ENCODE data around the gene PRDM13. TPM values are rescaled to one million over a fixed set of nuclear protein-coding genes. Genes with fewer than 3 reads are reported as not detected.

The PRDM13 gene
- total RNA-seq, 1 experiment from 2014 or later: 0.11 TPM

GRCh38 chr6:99588618-99589289 lies 17.9 kb upstream of the PRDM13 start:
- no peak for TF ChIP-seq CREB1 (CRISPR knock-in tag; IDR thresholded peaks at IDR 0.05)
- no peak for TF ChIP-seq GRHL2 (CRISPR knock-in tag; IDR thresholded peaks at IDR 0.05; ENCODE audit: insufficient replicate concordance, severe bottlenecking)
- TF ChIP-seq TEAD4 (CRISPR knock-in tag; IDR thresholded peaks at IDR 0.05): no peak
- no peak for TF ChIP-seq JAZF1 (CRISPR knock-in tag; IDR thresholded peaks at IDR 0.05)
- TF ChIP-seq, protein P1, sequence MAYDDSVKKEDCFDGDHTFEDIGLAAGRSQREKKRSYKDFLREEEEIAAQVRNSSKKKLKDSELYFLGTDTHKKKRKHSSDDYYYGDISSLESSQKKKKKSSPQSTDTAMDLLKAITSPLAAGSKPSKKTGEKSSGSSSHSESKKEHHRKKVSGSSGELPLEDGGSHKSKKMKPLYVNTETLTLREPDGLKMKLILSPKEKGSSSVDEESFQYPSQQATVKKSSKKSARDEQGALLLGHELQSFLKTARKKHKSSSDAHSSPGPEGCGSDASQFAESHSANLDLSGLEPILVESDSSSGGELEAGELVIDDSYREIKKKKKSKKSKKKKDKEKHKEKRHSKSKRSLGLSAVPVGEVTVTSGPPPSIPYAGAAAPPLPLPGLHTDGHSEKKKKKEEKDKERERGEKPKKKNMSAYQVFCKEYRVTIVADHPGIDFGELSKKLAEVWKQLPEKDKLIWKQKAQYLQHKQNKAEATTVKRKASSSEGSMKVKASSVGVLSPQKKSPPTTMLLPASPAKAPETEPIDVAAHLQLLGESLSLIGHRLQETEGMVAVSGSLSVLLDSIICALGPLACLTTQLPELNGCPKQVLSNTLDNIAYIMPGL (CRISPR knock-in tag; IDR thresholded peaks at IDR 0.05): peak; percentile 87
- no peak for TF ChIP-seq NR1H2 (CRISPR knock-in tag; IDR thresholded peaks at IDR 0.05)
- no peak for TF ChIP-seq ATF6 (CRISPR knock-in tag; IDR thresholded peaks at IDR 0.05)
- TF ChIP-seq JUN (CRISPR knock-in tag; IDR thresholded peaks at IDR 0.05): no peak
- TF ChIP-seq ZNF423 (CRISPR knock-in tag; IDR thresholded peaks at IDR 0.05): peak; percentile 63
- no peak for TF ChIP-seq TEAD1 (CRISPR knock-in tag; IDR thresholded peaks at IDR 0.05)
- TF ChIP-seq, protein P2, sequence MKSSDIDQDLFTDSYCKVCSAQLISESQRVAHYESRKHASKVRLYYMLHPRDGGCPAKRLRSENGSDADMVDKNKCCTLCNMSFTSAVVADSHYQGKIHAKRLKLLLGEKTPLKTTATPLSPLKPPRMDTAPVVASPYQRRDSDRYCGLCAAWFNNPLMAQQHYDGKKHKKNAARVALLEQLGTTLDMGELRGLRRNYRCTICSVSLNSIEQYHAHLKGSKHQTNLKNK (CRISPR knock-in tag; IDR thresholded peaks at IDR 0.05): no peak
- TF ChIP-seq FOXP4 (CRISPR knock-in tag; IDR thresholded peaks at IDR 0.05): no peak
- TF ChIP-seq AR (CRISPR knock-in tag; IDR thresholded peaks at IDR 0.05): no peak
- no peak for TF ChIP-seq FOXJ3 (CRISPR knock-in tag; IDR thresholded peaks at IDR 0.05; ENCODE audit: borderline replicate concordance)
- TF ChIP-seq EMX1 (CRISPR knock-in tag; IDR thresholded peaks at IDR 0.05): no peak
- 0 out of 2 replicates have a peak, but pooled peaks have one; percentile 18 for TF ChIP-seq ATF1 (CRISPR knock-in tag; IDR thresholded peaks at IDR 0.05)
- no peak for TF ChIP-seq E2F5 (CRISPR knock-in tag; IDR thresholded peaks at IDR 0.05)
- TF ChIP-seq GABPB1 (CRISPR knock-in tag; IDR thresholded peaks at IDR 0.05): no peak
- 0 out of 2 replicates have a peak, but pooled peaks have one; percentile 49 for TF ChIP-seq ZNF232 (CRISPR knock-in tag; IDR thresholded peaks at IDR 0.05)
- TF ChIP-seq FOXK1 (CRISPR knock-in tag; IDR thresholded peaks at IDR 0.05): no peak
- TF ChIP-seq ETV6 (CRISPR knock-in tag; IDR thresholded peaks at IDR 0.05): peak; percentile 65; the same call in 1 of the 2 replicates
- no peak for TF ChIP-seq RORB (CRISPR knock-in tag; IDR thresholded peaks at IDR 0.05)
- TF ChIP-seq ATF2 (CRISPR knock-in tag; IDR thresholded peaks at IDR 0.05; ENCODE audit: borderline replicate concordance, low read depth): no peak
- Mint-ChIP-seq H3K27ac (no peak overlapping the region), H3K4me1 (peaks cover 20% of the 10 kb centered on the region), H3K36me3 (no peaks in the 10 kb centered on the region), H3K27me3 (ENCODE audit: low read depth) (peaks cover 92% of the 10 kb centered on the region), H3K4me3 (peak overlapping the region; percentile 73), H3K9me3 (no peaks in the 10 kb centered on the region)
- DNase-seq (ENCODE audit: low spot score): peak; percentile 88
- peak; percentile 80 for ATAC-seq
- ChIA-PET CTCF (interaction anchor here (0.6 to 2.5 kb wide), 12 partner anchors 16 to 279 kb away, joined by 3 to 34 read pairs (median 4); partner anchors contain the start of genes CCNC and PRDM13), POLR2A (interaction anchor here (0.6 to 2.1 kb wide), 4 partner anchors 20 to 1673 kb away, joined by 3 to 13 read pairs (median 5); partner anchors contain the start of gene CCNC)

All from WTC11 (cell line).